ENCODE results near the gene RFX2. TPM values are rescaled to one million over a fixed set of nuclear protein-coding genes. Genes with fewer than 3 reads are reported as not detected.
A peak's percentile ranks its signal among the peaks of the same experiment; 100 is the strongest.

RFX2 gene
- total RNA-seq, 1 donor from 2014 or later = 18.0 TPM

DNA sequence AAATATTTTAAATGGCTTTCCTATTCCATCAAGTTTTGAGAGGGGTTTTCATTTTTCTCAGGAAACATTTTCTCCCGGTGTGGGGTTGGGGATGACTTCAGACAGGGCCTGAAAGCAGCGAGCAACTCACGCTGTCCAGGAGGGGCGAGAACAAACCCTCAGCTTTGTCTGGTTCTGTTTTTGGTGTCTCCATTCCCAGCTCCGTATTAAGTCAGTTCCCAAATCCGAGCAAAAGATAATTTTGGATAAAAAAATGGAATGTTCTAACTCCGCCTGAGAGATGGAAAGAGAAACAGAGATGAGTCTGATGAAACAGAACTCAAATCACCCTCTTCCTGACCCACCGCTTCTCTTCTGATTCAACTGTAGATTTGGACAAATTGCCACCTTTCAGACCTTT lies 38.4 kb downstream of the RFX2 start:
- peaks cover 10% of the 10 kb centered on the region for H3K36me3 Mint-ChIP-seq
- TF ChIP-seq, protein P1, sequence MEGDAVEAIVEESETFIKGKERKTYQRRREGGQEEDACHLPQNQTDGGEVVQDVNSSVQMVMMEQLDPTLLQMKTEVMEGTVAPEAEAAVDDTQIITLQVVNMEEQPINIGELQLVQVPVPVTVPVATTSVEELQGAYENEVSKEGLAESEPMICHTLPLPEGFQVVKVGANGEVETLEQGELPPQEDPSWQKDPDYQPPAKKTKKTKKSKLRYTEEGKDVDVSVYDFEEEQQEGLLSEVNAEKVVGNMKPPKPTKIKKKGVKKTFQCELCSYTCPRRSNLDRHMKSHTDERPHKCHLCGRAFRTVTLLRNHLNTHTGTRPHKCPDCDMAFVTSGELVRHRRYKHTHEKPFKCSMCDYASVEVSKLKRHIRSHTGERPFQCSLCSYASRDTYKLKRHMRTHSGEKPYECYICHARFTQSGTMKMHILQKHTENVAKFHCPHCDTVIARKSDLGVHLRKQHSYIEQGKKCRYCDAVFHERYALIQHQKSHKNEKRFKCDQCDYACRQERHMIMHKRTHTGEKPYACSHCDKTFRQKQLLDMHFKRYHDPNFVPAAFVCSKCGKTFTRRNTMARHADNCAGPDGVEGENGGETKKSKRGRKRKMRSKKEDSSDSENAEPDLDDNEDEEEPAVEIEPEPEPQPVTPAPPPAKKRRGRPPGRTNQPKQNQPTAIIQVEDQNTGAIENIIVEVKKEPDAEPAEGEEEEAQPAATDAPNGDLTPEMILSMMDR (conservative IDR thresholded peaks at IDR 0.05) = no peak
- H3K27me3 Mint-ChIP-seq = peaks cover 8% of the 10 kb centered on the region
- no peak overlapping the region for H3K27ac Mint-ChIP-seq
- DNase-seq (ENCODE audit: extremely low spot score, unreplicated experiment) = peak; percentile 6
- H3K4me3 Mint-ChIP-seq = no peak overlapping the region
- H3K9me3 Mint-ChIP-seq = peaks cover 9% of the 10 kb centered on the region
- H3K4me1 Mint-ChIP-seq (ENCODE audit: unreplicated experiment) = peaks cover 32% of the 10 kb centered on the region

DNA sequence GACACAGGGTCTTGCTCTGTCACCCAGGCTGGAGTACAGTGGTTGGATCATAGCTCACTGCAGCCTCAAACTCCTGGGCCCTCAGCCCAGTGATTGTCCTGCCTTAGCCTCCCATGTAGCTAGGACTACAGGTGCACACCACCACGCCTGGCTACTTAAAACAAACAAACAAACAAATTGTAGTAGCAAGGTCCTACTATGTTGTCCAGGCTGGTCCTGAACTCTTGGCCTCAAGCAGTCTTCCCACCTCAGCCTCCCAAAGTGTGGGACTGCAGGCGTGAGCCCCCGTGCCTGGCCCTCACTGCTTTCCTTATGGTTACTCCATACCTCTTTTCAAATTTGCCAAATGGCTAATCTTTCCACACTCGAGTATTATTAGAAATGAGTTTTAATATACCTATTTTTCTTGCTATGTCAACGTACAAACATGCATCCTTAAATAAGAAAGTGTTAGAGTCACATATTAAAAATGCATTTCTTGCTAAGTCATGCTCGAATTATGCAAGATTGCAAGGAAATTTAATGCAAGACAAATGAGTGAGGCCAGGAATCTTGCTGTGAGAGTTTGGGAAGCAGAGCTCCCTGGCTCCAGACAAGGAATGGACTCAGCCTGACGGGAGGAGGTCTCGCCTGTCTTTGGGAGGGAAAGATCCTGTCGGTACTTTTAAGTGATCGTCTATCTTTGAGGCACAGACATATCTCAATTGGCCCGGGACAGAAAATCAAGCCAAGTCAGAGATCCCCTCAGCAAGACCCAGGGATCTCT lies 39.4 kb downstream of the RFX2 start:
- Mint-ChIP-seq H3K9me3 (peaks cover 9% of the 10 kb centered on the region), H3K4me1 (ENCODE audit: unreplicated experiment) (peaks cover 36% of the 10 kb centered on the region), H3K4me3 (no peak overlapping the region)

DNA sequence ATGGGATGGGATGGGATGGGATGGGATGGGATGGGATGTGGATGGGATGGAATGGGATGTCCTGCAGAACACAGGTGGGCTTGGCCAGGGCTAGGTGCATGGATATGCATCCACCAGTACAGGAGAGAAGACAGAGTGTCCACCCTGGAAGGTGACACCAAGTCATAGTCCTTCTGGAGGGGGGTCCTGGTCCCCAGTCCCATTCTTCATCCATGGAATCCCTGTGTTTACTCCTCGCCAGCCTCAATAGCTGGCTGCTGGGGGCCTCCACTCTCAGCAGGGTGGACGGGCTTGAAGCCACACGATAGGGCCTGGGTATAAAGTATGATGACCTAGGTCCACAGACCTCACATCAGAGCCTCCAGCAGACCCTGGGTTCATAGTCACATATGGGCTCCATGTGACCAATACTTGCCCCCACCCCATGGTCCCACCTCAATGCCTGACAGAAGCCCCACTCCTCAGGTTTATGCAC lies 40.1 kb downstream of the RFX2 start:
- peak overlapping the region; percentile 26 for H3K27ac Mint-ChIP-seq
- H3K27me3 Mint-ChIP-seq = peaks cover 8% of the 10 kb centered on the region
- no peak for DNase-seq (ENCODE audit: extremely low spot score, unreplicated experiment)
- H3K9me3 Mint-ChIP-seq = peaks cover 9% of the 10 kb centered on the region
- peaks cover 9% of the 10 kb centered on the region for H3K36me3 Mint-ChIP-seq
- no peak overlapping the region for H3K4me3 Mint-ChIP-seq
- H3K4me1 Mint-ChIP-seq (ENCODE audit: unreplicated experiment) = peaks cover 36% of the 10 kb centered on the region
- TF ChIP-seq, protein P1 (conservative IDR thresholded peaks at IDR 0.05) = no peak

More for the DNA sequence above, 39.4 kb downstream of the RFX2 start:
- DNase-seq (ENCODE audit: extremely low spot score, unreplicated experiment) = peak; percentile 7
- peaks cover 9% of the 10 kb centered on the region for H3K36me3 Mint-ChIP-seq
- TF ChIP-seq, protein P1 (conservative IDR thresholded peaks at IDR 0.05) = no peak
- peak overlapping the region; percentile 26 for H3K27ac Mint-ChIP-seq
- H3K27me3 Mint-ChIP-seq = peaks cover 8% of the 10 kb centered on the region

DNA sequence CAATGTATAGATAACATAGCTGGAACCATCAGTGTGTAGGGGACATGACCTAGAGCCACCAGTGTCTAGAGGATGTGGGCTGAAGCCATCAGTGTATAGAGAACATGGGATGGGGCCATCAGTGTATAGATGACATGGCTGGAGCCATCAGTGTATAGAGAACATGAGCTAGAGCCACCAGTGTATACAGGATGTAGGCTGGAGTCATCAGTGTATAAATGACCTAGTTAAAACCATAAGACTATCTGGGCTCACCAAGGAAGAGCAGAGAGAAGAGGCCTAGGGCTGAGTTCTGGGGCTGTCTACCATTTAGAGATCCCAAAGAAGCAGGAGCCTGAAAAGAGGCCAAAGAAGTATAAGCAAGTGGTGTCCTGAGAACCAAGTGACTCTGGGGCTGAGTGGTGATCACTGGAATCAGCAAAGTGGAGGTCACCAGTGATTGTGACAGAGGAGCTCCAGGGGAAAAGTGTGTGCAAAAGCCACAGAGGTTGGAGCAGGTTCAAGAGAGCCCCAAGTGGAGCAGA lies 41.0 kb downstream of the RFX2 start:
- peaks cover 9% of the 10 kb centered on the region for H3K36me3 Mint-ChIP-seq
- TF ChIP-seq, protein P1 (conservative IDR thresholded peaks at IDR 0.05) = no peak
- H3K9me3 Mint-ChIP-seq = peaks cover 9% of the 10 kb centered on the region
- DNase-seq (ENCODE audit: extremely low spot score, unreplicated experiment) = no peak
- H3K4me1 Mint-ChIP-seq (ENCODE audit: unreplicated experiment) = peaks cover 29% of the 10 kb centered on the region
- H3K4me3 Mint-ChIP-seq = no peak overlapping the region
- H3K27me3 Mint-ChIP-seq = peaks cover 8% of the 10 kb centered on the region
- peak overlapping the region; percentile 80 for H3K27ac Mint-ChIP-seq

DNA sequence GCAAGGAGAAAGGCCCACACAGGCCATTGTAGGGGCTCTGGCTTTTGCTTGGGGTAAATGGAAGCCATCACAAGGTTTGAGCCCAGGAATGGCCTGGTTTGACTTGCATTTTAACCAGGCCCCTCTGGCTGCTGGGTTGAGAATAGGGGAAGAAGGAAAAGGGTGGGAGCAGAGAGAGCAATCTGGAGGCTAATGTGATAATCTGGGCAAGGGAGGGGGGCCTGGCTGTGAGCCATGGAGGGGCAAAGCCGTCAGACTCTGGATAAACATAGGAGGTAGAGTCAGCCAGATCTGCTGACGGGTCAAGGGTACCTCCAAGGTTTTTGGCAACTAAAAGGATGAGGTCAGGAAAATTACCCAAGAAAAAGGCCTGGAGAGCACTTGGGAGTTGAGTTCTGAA lies 41.6 kb downstream of the RFX2 start:
- Mint-ChIP-seq H3K27me3 (peaks cover 8% of the 10 kb centered on the region), H3K36me3 (peaks cover 9% of the 10 kb centered on the region), H3K4me3 (no peak overlapping the region), H3K9me3 (peaks cover 9% of the 10 kb centered on the region), H3K27ac (peak overlapping the region; percentile 91), H3K4me1 (ENCODE audit: unreplicated experiment) (peaks cover 33% of the 10 kb centered on the region)
- TF ChIP-seq, protein P1 (conservative IDR thresholded peaks at IDR 0.05) = no peak
- DNase-seq (ENCODE audit: extremely low spot score, unreplicated experiment) = no peak
